Measurements from ENCODE around the gene HIP1.
"Not testable (repeated sequence)": the region's sequence is repeated elsewhere in the genome, so short reads cannot be mapped to it uniquely, and the experiment has no call there.

The HIP1 gene

DNA sequence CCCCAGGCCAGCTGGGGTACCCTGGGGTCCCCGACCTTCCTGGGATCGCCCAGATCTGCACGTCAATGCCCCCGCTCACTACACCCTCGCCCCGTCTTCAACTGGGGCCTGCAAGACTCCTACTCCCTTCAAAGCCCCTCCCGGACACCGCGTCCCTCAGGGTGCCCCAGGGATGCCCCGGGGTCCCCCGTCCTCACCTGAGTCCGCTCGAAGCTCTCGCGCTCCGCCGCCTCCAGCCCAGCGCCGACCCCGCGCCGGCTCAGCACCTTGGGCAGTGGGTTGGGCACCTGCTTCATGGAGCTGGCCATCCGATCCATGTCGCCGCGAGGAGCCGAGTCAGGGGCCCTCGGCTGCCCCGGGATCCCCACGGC is at the start of gene HIP1:
Gene HIP1, minus strand, starts transcription at position 338 of the 371 bp plus-strand sequence. Its CDS starts 21 bp downstream, at position 317.
- H3K27me3 Mint-ChIP-seq = no peaks in the 10 kb centered on the region
- peak within 1 kb of the TSS; percentile 85 to 94 for H3K4me3 Mint-ChIP-seq
- peaks cover 29 to 40% of the 10 kb centered on the region in 2 donors for H3K4me1 Mint-ChIP-seq
- H3K36me3 Mint-ChIP-seq = no peaks in the 10 kb centered on the region
- DNase-seq = no peak
- ATAC-seq (replicated peaks) = peak; percentile 0 to 1
- peaks cover 0 to 5% of the 10 kb centered on the region in 2 donors for H3K9me3 Mint-ChIP-seq
- peak within 1 kb of the TSS; percentile 97 for H3K27ac Mint-ChIP-seq

DNA sequence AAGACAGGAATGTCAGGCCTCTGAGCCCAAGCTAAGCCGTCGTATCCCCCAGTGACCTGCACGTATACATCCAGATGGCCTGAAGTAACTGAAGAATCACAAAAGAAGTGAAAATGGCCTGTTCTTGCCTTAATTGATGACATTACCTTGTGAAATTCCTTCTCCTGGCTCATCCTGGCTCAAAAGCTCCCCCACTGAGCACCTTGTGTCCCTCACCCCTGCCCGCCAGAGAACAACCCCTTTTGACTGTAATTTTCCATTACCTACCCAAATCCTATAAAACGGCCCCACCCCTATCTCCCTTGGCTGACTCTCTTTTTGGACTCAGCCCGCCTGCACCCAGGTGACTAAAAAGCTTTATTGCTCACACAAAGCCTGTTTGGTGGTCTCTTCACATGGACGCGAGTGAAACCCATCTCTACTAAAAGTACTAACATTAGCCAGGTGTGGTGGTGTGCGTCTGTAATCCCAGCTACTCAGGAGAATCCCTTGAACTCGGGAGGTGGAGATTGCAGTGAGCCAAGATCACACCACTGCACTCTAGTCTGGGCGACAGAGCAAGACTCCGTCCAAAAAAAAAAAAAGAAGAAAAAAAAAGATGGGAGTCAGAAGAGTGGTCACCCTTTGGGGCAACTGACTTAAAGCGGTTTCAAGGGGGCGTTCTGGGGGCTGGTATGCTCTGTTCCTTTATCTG is 49.6 kb upstream of the HIP1 start:
- not testable (repeated sequence) for H3K4me3 Mint-ChIP-seq; H3K4me1 Mint-ChIP-seq; H3K27ac Mint-ChIP-seq; DNase-seq; H3K27me3 Mint-ChIP-seq; H3K36me3 Mint-ChIP-seq; ATAC-seq (replicated peaks); H3K9me3 Mint-ChIP-seq

DNA sequence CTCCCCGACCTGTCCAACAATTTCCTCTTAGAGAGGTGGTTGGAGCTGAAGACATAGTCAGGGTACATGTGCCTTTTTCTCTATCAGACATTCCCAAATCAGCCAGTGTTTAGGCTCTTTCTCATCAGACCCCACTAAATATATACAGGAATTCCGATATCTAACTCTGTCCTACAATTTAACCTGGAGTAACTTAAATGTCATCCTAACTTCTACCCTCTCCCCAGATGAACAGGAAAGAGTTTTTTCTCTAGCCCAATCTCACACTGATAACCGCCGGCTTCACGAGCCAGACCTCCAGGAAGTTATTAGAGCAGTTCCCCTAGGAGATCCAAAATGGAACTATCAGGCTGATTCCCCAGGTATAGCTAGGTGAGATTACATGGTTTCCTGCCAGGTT is 44.3 kb upstream of the HIP1 start:
- H3K9me3 Mint-ChIP-seq; ATAC-seq (replicated peaks); H3K36me3 Mint-ChIP-seq; H3K4me1 Mint-ChIP-seq; H3K27ac Mint-ChIP-seq; DNase-seq; H3K4me3 Mint-ChIP-seq: not testable (repeated sequence)
- peaks cover 32 to 41% of the 10 kb centered on the region in 2 donors for H3K27me3 Mint-ChIP-seq

DNA sequence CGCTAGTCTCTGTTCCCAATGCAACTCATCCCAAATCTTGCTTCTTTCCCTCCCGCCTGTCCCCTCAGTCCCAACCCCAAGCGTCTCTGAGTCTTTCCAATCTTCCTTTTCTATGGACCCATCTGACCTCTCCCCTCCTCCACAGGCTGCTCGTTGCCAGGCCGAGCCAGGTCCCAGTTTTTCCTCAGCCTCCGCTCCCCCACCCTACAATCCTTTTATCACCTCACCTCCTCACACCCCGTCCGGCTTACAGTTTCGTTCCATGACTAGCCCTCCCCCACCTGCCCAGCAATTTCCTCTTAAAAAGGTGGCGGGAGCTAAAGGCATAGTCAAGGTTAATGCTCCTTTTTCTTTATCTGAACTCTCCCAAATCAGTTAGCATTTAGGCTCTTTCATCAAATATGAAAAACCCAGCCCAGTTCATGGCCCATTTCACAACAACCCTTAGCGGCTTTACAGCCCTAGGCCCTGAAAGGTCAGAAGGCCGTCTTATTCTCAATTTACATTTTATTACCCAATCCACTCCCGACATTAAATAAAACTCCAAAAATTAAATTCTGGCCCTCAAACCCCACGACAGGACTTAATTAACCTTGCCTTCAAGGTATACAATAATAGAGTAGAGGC is 42.0 kb upstream of the HIP1 start:
- not testable (repeated sequence) for H3K36me3 Mint-ChIP-seq; H3K9me3 Mint-ChIP-seq; DNase-seq; H3K4me3 Mint-ChIP-seq; ATAC-seq (replicated peaks)
- H3K27me3 Mint-ChIP-seq = peaks cover 32 to 41% of the 10 kb centered on the region in 2 donors
- H3K27ac Mint-ChIP-seq = peak overlapping the region; percentile 57
- H3K4me1 Mint-ChIP-seq = peaks cover 5 to 16% of the 10 kb centered on the region in 2 donors

GRCh38 chr7:75779516-75779915 is 40.8 kb upstream of the HIP1 start:
- Mint-ChIP-seq H3K4me1 (peaks cover 5 to 17% of the 10 kb centered on the region in 2 donors), H3K27me3 (peaks cover 32 to 41% of the 10 kb centered on the region in 2 donors)
- H3K9me3 Mint-ChIP-seq; ATAC-seq (replicated peaks); DNase-seq; H3K27ac Mint-ChIP-seq; H3K4me3 Mint-ChIP-seq; H3K36me3 Mint-ChIP-seq: not testable (repeated sequence)

GRCh38 chr7:75779035-75779434 is 40.3 kb upstream of the HIP1 start:
- H3K9me3 Mint-ChIP-seq; H3K27ac Mint-ChIP-seq; ATAC-seq (replicated peaks); H3K4me3 Mint-ChIP-seq; DNase-seq; H3K36me3 Mint-ChIP-seq: not testable (repeated sequence)
- Mint-ChIP-seq H3K27me3 (peaks cover 32 to 41% of the 10 kb centered on the region in 2 donors), H3K4me1 (peaks cover 5 to 17% of the 10 kb centered on the region in 2 donors)

GRCh38 chr7:75776295-75776971 is 37.7 kb upstream of the HIP1 start:
- no peaks in the 10 kb centered on the region for H3K36me3 Mint-ChIP-seq
- peaks cover 5 to 17% of the 10 kb centered on the region in 2 donors for H3K4me1 Mint-ChIP-seq
- peaks cover 3 to 4% of the 10 kb centered on the region in 2 donors for H3K9me3 Mint-ChIP-seq
- H3K27ac Mint-ChIP-seq = peak overlapping the region; percentile 56
- peaks cover 17 to 24% of the 10 kb centered on the region in 2 donors for H3K27me3 Mint-ChIP-seq
- DNase-seq (peak; percentile 44), ATAC-seq (replicated peaks) (peak; percentile 96 to 98)
- no peak overlapping the region for H3K4me3 Mint-ChIP-seq

GRCh38 chr7:75773958-75774357 is 35.2 kb upstream of the HIP1 start:
- H3K27ac Mint-ChIP-seq; H3K4me3 Mint-ChIP-seq; H3K27me3 Mint-ChIP-seq; H3K9me3 Mint-ChIP-seq; ATAC-seq (replicated peaks); H3K36me3 Mint-ChIP-seq; DNase-seq: not testable (repeated sequence)
- H3K4me1 Mint-ChIP-seq = peaks cover 5 to 12% of the 10 kb centered on the region in 2 donors

DNA sequence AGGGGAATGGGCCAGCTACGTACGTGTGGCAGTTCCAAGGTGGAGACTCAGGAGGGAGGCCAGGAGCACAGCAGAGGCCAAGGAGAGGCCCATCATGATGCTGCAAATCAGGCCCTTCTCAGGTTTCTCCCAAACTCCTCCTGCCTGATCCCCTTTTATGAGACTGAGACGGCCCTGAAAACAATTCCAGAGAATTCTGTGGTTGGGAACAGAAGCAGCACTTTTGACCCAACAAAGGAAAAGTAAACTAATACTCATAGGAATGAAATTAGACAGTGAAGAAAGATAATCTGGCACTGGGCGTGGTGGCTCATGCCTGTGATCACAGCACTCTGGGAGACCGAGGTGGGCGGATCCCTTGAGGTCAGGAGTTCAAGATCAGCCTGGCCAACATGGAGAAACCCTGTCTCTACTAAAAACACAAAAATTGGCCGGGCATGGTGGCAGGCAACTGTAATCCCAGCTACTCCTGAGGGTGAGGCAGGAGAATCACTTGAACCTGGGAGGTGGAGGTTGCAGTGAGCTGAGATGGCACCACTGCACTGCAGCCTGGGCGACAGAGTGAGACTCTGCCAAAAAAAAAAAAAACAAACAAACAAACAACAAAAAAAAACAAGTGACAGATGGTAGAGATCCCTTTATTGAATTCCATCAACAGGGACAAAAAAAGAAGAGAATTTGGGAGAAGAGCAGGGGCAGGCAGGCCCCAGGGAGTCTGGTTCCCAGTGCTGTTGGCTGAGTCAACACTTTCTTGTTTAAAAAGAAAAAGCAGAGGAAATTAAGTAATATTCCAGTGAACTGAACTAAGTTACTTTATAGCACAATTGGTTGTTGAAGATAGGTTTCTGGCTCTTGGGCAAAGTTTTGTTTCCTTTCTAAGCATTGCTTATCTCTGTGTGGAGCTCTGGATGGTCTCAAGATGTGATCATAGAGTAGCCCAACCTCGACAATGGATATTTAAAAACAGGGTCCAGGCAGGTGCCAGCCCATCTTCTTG is 33.6 kb upstream of the HIP1 start, which contains the start of gene CCL26:
Gene CCL26, minus strand, starts transcription at position 131 of the 997 bp plus-strand sequence. Its CDS starts 35 bp downstream, at position 96.
- Mint-ChIP-seq H3K27ac (no peak within 1 kb of the TSS), H3K4me3 (no peak within 1 kb of the TSS), H3K27me3 (no peaks in the 10 kb centered on the region), H3K36me3 (no peaks in the 10 kb centered on the region), H3K9me3 (peaks cover 3 to 4% of the 10 kb centered on the region in 2 donors), H3K4me1 (peaks cover 5 to 12% of the 10 kb centered on the region in 2 donors)
- DNase-seq (no peak), ATAC-seq (replicated peaks) (no peak)

- no peaks in the 10 kb centered on the region for H3K36me3 Mint-ChIP-seq
- DNase-seq (no peak), ATAC-seq (replicated peaks) (no peak)
- H3K27me3 Mint-ChIP-seq = no peaks in the 10 kb centered on the region
- no peak overlapping the region for H3K4me3 Mint-ChIP-seq
- H3K27ac Mint-ChIP-seq = no peak overlapping the region
- H3K9me3 Mint-ChIP-seq = peaks cover 0 to under 1% of the 10 kb centered on the region in 2 donors
- peaks cover under 1 to 6% of the 10 kb centered on the region in 2 donors for H3K4me1 Mint-ChIP-seq
These were observed 32.5 kb upstream of the HIP1 start for GRCh38 chr7:75771224-75771623.

DNA sequence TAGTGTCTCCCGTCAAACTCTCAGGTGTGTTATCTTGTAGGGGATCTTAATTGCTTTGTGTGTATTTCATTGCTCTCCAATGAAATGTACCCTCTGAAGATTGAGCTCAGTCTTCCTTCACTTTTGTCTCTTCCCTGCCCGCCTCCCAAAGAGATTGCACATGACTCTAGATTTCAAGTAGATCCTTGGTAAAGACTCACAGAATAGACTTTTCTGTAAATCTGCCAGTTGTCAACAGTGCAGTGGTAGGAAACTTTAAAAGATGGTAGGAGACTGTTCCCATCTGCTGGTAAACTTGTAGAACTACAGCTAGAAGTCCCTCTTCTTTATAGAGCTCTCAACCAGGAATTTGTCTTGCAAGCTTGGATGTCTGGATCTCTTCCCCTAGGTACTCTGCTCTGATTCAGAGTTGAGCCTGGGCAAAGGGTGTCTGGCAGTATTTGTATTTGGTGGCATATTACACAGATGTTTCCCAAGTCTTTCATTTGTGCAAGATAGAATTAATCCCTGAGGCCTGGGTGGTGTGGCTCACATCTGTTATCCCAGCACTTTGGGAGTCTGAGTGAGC is 23.7 kb upstream of the HIP1 start:
- H3K9me3 Mint-ChIP-seq = no peaks in the 10 kb centered on the region
- H3K27ac Mint-ChIP-seq = no peak overlapping the region
- peaks cover 6 to 17% of the 10 kb centered on the region in 2 donors for H3K4me1 Mint-ChIP-seq
- no peak for DNase-seq
- peak; percentile 87 to 89 for ATAC-seq (replicated peaks)
- H3K27me3 Mint-ChIP-seq = no peaks in the 10 kb centered on the region
- no peaks in the 10 kb centered on the region for H3K36me3 Mint-ChIP-seq
- no peak overlapping the region for H3K4me3 Mint-ChIP-seq

GRCh38 chr7:75761801-75762200 is 23.1 kb upstream of the HIP1 start:
- not testable (repeated sequence) for H3K9me3 Mint-ChIP-seq, H3K27me3 Mint-ChIP-seq, H3K36me3 Mint-ChIP-seq, H3K27ac Mint-ChIP-seq, DNase-seq, H3K4me3 Mint-ChIP-seq
- ATAC-seq (replicated peaks) = peak; percentile 66 to 73
- H3K4me1 Mint-ChIP-seq = peaks cover 6 to 17% of the 10 kb centered on the region in 2 donors

GRCh38 chr7:75758491-75758890 is 19.8 kb upstream of the HIP1 start:
- Mint-ChIP-seq H3K4me1 (peaks cover 10 to 20% of the 10 kb centered on the region in 2 donors), H3K36me3 (no peaks in the 10 kb centered on the region), H3K4me3 (no peak overlapping the region), H3K9me3 (no peaks in the 10 kb centered on the region), H3K27me3 (no peaks in the 10 kb centered on the region), H3K27ac (peak overlapping the region; percentile 25)
- ATAC-seq (replicated peaks) (no peak), DNase-seq (no peak)
